ENCODE results near the gene AP2M1.

DNA sequence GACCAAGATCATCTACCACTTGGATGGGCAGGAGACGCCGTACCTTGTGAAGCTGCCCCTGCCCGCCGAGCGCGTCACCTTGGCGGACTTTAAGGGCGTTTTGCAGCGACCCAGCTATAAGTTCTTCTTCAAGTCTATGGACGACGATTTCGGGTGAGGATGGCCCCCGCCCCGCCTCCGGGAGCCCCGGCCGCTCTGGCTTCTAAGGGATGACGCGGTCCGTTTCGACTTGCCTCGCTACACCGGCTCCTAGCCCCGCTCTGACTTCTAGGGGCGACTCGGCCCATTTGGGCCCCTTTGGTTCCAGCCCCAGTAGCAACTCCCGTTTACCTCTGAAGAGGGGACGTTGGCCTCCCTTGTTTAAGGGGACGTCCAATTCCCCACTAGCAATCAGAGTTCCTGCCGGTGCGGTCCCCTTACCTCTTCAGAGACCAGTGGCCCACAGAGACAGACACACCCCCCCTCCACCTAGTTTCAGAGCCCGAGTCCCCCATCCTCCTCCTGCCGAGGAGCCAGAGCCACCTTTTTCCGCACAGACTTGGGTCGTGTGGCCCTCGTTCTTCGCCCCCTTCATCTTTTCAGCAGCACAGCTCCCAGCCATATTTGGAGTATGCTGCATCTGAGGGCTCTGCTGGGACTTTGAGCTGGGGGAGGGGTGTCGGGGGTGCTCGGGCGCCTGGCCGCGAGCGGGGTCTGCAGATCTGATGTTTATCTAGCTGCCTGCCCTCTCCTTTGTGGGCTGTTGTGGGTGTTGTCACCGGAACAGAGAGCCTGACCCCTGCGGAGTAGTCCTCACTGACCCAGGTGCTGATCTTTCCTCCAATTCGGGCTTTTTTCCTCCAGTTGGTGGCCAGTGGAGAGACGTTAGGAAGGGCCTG lies 18.8 kb upstream of the AP2M1 start:
- TF ChIP-seq, protein P1, sequence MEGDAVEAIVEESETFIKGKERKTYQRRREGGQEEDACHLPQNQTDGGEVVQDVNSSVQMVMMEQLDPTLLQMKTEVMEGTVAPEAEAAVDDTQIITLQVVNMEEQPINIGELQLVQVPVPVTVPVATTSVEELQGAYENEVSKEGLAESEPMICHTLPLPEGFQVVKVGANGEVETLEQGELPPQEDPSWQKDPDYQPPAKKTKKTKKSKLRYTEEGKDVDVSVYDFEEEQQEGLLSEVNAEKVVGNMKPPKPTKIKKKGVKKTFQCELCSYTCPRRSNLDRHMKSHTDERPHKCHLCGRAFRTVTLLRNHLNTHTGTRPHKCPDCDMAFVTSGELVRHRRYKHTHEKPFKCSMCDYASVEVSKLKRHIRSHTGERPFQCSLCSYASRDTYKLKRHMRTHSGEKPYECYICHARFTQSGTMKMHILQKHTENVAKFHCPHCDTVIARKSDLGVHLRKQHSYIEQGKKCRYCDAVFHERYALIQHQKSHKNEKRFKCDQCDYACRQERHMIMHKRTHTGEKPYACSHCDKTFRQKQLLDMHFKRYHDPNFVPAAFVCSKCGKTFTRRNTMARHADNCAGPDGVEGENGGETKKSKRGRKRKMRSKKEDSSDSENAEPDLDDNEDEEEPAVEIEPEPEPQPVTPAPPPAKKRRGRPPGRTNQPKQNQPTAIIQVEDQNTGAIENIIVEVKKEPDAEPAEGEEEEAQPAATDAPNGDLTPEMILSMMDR (conservative IDR thresholded peaks at IDR 0.05), result no peak
- peak; percentile 86 for TF ChIP-seq ZFX (IDR thresholded peaks at IDR 0.05)

Data from C4-2B (cell line).